Stimulated activated CD8-positive, alpha-beta memory T cell treated with anti-CD3 and anti-CD28 coated beads, Interleukin-15, amount 100 ng/mL, for 1 hour (primary cell): ENCODE measurements around the gene RAMP3.
"Not testable (repeated sequence)": the region's sequence is repeated elsewhere in the genome, so short reads cannot be mapped to it uniquely, and the experiment has no call there.

Source experiments
- DNase-seq: peaks from one replicate; pipeline ENCODE4 v3.0.0-alpha.2; 2020; ENCODE audit warnings: low read depth

RAMP3 gene

DNA sequence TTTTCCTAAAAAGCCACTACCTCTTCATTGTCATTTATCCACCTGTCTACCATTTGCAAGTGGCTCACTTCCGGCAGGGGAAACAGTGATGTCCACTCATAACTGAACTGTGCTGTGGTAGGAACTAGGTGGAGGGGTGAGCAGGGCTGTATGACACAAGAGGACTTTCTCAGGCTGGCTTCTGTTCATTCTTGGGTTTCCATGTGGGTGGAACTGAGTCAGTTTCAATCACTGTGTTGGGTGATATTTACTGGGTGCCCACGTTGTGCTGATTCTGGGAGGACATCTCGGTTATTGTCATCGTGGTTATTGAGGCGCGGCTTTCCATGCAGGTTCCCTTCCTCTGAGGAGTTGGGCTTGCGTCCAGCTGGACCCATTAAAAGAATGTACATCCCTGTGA is 38.8 kb downstream of the RAMP3 start:
- no peak for DNase-seq

DNA sequence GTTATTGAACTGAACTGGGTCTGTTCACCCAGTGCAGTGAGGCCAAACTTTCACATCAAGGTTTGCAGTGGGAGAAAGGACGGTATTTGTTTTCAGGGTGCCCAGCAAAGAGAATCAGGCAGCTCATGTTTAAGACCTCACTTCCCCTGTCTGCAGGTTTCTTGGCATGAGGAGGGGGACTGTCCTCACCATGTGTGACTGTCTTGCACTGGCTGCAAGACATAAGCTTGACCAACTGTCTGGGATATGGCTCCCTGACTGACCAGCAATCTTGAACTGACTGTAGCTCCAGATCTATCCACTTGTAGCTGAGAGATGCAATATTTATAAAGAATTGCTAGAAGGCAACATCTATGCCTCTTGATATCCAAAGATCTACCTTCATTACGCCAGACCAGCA is 39.9 kb downstream of the RAMP3 start:
- no peak for DNase-seq

DNA sequence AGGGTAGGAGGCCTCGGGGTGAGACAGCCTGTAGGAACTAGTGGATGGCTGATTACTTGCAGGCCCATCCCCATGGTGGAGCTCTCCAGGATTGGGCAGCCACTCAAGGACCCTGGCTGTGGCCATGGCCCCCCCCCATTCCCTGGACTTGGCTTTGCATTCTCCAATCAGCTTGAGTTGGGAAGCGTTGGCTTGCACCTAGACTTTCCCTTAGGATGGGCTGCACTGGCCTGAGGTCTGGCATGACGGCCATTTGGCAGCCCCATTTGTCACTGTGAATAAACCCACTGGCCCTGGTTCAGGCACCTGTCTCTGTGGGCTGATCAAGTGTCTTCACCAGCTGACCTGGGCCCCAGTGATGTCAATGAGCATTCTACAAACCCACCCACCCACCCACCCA is 41.4 kb downstream of the RAMP3 start:
- no peak for DNase-seq

- DNase-seq, result no peak
Observed at GRCh38 chr7:45199506-45199905, 41.9 kb downstream of the RAMP3 start.

- DNase-seq, result no peak
Observed at GRCh38 chr7:45202625-45203024, 45.0 kb downstream of the RAMP3 start.

DNA sequence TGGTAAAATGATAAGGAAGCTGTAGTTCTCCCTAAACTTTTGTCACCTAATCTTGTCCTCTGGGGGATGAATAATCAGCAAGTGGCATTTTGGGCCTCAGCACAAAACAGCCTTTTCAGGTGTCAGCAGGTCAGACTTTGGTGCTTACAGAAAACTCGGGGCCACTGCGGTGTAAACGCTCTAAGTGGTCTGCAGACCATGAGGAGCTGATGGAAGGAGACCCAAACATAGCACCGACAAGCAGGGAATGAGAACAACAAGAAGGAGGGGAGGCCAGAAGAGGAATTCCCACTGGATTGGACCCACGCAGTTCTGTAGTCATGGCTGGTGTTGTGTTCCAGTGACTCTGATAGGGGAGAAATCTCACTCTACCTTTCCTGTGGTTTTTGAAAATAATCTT is 45.4 kb downstream of the RAMP3 start:
- no peak for DNase-seq

DNA sequence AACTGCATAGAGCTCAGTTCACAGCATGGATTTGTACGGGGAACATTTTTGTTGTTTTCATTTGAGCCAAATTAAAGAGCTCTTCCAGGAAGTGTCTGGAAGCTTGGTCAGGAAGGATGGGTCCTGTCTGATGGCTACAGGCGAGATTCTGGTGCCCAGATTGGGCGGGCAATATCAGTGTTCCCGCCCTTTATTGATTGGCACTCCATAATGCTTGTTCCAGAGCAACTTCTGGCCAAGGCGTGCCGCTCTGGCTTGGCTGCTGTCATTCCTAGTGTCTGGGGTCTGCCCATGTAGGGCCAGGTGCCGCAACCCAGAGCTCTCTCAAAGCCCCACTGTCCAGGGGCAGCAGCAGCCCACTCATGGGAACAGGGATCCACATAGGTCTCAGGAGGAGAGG is 45.9 kb downstream of the RAMP3 start:
- DNase-seq, result no peak

DNA sequence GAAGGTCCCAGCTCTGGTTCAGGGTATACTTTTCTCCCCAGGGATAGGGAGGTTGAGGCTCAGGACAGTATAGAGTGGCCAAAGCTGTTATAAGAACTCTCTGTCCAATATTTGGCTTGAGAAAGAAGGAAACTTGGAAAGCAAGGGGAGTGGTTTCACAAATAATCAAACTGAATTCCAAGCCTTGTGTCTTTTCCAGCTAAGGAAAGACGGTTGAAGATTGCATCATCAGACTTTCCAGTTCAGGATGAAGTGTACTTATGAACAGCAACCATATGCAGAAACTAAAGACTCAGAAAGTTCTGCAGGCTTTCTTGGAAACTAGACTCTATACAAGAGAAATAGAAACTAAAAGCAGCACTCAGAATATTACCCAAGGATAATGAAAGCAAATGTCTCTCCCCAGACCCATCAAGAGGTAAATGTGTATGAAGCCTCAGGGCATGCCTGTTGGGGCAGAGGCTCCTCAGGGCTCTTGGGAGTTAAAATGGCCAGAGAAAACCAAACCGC is 46.4 kb downstream of the RAMP3 start:
- no peak for DNase-seq

DNA sequence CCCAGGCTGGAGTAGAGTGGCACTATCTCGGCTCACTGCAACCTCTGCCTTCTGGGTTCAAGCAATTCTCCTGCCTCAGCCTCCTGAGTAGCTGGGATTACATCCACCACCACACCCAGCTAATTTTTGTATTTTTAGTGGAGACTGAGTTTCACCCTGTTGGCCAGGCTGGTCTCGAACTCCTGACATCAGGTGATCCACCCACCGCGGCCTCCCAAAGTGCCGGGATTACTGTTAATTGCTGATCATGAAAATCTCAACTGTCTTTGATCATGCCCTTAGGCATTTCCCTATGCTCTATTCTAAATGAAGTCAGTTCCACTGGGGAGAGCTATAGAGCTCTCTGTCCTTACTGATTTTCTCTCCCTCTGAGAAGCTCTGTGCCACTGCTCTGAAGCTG is 48.7 kb downstream of the RAMP3 start:
- DNase-seq, result not testable (repeated sequence)

- not testable (repeated sequence) for DNase-seq
Observed at GRCh38 chr7:45209909-45210308, 52.3 kb downstream of the RAMP3 start.

DNA sequence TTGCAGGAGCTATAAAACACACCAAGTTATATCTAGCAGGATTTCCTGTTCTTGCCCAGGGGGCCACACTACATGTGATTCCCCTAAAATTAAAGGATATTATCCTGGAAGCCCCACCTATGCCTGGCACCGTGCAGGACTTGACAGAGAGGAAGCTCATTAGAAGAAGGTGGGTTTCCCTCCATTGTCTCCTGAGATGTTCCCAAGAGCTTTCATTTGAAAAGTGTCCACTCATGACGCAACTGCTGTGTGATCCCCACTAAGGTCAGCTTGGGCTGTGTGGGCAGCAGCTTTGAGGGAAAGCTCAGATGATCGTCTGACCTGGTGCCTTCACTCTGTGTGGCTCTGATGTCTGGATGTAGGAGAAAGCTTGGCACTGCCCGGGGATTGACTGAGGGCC is 53.5 kb downstream of the RAMP3 start:
- DNase-seq, result no peak

DNA sequence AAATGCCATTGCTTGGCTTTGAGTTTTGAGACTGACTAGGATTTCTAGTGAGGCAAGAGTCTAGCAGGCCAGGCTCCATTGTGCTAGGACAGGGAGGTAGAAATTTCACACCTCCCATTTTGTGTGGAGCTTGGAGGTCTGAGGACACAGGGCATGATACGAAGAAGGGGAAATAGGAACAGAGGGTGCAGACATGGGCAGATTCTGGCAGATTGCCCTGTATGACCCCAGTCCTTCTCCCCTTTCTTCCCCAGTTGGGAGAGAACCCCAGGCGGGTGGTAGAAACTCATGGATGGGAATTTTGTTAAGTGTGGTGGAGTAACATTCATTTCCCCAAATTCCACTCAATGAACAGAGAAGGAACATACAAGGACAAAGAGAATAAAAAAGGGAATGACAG is 54.4 kb downstream of the RAMP3 start:
- DNase-seq, result no peak

DNA sequence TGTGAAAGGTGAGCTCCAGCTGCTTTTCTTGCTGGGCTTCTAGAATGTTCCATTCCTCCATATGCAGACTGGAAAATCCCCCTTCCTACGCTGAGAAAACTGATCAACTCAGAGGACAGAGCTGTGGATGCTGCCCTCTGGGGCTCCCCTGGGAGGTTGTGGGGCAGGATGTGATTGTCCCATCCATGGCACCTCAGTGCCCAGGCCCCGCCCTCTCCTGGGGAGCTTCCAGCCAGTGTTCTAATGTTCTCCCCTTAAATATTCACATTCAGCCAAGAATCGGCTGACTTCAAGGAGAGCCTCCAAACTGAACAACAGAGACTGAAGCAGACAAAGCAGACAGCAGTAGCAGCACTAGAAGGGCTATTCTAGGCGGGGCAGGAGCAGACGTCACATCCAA is 55.0 kb downstream of the RAMP3 start:
- DNase-seq, result no peak

GRCh38 chr7:45215601-45216062 is 58.0 kb downstream of the RAMP3 start:
- DNase-seq, result no peak

DNA sequence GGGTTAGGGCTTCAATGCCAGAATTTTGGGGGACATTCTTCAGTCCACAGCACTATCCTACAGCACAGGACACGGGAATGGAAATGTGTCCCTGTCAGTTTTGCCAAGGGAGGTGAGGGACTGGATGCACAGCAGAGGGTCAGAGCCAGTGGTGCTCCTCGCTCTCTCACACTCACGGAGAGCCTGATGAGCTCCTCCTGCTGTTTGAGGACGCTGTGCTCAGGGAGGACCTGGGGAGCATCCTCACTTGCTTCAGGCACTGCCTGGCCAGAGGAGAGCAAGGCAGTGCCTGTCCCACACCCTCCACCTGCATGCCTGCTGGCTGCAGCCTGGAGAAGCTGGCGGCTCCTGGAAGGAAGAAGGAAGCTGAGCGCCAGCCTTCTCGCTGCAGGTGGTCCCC is 58.6 kb downstream of the RAMP3 start:
- no peak for DNase-seq

DNA sequence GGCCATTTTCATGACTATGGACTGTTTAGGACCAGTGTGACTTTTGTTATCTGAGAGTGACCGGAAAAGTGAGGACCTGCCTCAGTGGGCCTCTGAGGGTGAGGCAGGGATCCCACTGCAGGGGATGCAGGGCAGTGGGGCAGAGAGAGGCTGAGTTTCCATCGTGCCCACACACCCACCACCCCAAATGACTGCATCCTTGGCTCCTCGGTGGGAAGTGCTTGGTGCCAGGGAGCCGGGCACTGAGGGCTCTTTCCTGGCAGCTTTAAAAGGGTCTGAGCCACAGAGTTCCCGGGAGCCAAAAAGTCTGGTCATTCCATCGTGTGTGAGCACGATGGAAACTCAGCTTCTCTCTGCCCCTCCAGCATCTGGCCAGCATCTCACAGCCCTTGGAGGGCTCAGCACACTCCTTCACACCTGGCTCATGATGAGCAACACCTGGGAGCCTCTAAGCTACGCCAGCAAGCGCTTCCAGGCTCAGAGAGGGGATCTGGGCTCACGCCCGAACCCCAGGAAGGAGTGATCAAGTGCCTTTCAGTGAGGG is 59.1 kb downstream of the RAMP3 start:
- no peak for DNase-seq

- no peak for DNase-seq
Observed at GRCh38 chr7:45217358-45217757, 59.8 kb downstream of the RAMP3 start.

DNA sequence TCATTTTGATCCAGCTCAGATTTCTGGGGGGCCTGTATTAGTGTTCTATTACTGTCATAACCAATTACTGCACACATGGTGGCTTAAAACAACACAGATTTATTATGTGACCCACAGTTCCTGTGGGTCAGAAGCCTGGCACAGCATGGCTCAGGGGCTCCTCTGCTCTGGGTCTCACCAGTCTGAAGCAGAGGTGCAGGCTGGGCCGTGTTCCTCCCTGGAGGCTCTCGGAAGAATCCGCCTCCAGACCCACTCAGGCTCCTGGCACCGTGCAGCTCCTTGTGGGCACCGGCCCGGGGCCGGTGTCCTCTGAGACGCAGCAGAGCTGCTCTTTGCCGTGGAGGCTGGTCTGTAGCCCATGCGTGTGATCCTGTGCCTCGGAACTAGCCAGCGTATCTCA is 61.5 kb downstream of the RAMP3 start:
- DNase-seq, result no peak

- no peak for DNase-seq
Observed at GRCh38 chr7:45219801-45220435, 62.3 kb downstream of the RAMP3 start.

DNA sequence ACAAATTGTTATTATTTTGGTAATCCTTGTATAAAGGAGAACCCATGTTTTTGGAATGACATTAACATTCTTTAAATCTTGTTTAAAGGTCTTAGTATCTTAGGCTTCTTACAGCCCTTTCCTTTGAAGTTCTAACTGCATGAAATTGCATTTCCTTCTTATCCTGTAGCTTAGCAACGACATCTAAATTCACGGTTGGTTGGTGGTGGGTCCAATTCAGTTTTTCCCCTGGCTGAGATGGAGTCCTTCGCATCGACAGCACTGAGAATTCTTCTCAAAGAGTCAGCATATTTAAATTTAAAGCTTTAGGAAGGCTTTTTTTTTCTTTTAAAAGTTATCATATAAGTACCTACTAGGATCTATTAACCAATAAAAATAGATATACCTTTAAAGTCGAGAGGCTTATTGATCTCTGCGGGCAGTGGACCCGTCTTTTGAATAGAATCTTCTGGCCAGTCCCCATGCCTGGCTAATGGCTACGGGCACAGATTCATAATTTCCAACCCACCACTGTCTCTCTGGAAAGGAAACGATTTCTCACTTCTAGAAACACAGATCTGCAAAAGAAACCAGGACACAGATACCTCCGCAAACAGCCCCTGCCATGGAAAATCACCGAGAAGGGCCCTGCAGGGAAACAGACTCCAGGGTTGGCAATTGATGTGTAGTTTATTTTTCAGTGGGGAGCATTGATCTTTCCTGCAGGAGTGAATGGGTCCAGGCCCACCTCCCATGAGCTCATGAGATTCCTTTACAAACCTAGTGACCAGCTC is 63.4 kb downstream of the RAMP3 start:
- no peak for DNase-seq

GRCh38 chr7:45221896-45222604 is 64.5 kb downstream of the RAMP3 start:
- no peak for DNase-seq

- no peak for DNase-seq
Observed at GRCh38 chr7:45223078-45223477, 65.5 kb downstream of the RAMP3 start.
